GM10266 (cell line): ENCODE measurements around the gene MBTPS2.
"Not testable (repeated sequence)": the region's sequence is repeated elsewhere in the genome, so short reads cannot be mapped to it uniquely, and the experiment has no call there.

Source experiments
- DNase-seq: peaks from one replicate; pipeline ENCODE4 v3.0.0; 2012; ENCODE audit errors: extremely low spot score
- CTCF ChIP-seq: IDR thresholded peaks from 2 replicates; pipeline ENCODE4 v1.5.1; 2012; ENCODE audit warnings: mild to moderate bottlenecking, low read depth; ENCODE audit not compliant: control insufficient read depth, insufficient read depth; ENCODE audit errors: missing control alignments

The MBTPS2 gene

GRCh38 chrX:21855937-21856415 lies 16.6 kb downstream of the MBTPS2 start, which contains the start of gene YY2:
YY2 (plus strand) TSS chrX:21855987; CDS start chrX:21856485, 498 bp downstream.
- no peak for TF ChIP-seq CTCF

GRCh38 chrX:21856504-21856903 lies 17.1 kb downstream of the MBTPS2 start:
- DNase-seq = no peak
- no peak for TF ChIP-seq CTCF

More at GRCh38 chrX:21855937-21856415, 16.6 kb downstream of the MBTPS2 start, which contains the start of gene YY2:
- DNase-seq = no peak

GRCh38 chrX:21863241-21863640 lies 23.8 kb downstream of the MBTPS2 start:
- DNase-seq = no peak
- no peak for TF ChIP-seq CTCF

GRCh38 chrX:21865436-21865835 lies 26.0 kb downstream of the MBTPS2 start:
- no peak for TF ChIP-seq CTCF
- DNase-seq = no peak

GRCh38 chrX:21870494-21870893 lies 31.1 kb downstream of the MBTPS2 start:
- DNase-seq = no peak
- TF ChIP-seq CTCF = no peak

- no peak for DNase-seq
- no peak for TF ChIP-seq CTCF
These were observed 33.8 kb downstream of the MBTPS2 start for GRCh38 chrX:21873063-21873775.

- not testable (repeated sequence) for DNase-seq
These were observed 34.8 kb downstream of the MBTPS2 start for GRCh38 chrX:21874182-21874581.

GRCh38 chrX:21875013-21875412 lies 35.6 kb downstream of the MBTPS2 start:
- no peak for TF ChIP-seq CTCF
- DNase-seq = no peak
